ENCODE measurements around the gene MUL1. TPM values are rescaled to one million over a fixed set of nuclear protein-coding genes. Genes with fewer than 3 reads are reported as not detected.

MUL1 gene
- total and polyA plus RNA-seq, 9 of the 15 experiments (the other 6 are each of a cell fraction or from before 2014, with no cell fraction given) = 10.4 to 32.9 (median 19.3) TPM

DNA sequence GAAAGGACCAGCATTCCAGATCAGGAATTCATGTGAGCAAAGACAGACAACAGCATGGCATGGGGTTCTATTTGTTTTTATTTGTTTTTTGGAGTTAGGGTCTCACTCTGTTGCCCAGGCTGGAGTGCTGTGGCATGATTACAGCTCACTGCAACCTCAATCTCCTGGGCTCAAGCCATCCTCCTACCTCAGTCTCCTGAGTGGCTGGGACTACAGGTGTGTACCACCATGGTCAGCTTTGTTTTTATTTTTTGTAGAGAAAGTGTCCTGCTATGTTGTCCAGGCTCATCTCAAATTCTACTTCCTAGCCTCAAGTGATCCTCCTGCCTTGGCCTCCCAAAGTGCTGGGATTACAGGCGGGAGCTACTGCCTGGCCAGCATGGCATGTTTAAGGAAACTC is 12.3 kb downstream of the MUL1 start:
- Histone ChIP-seq H3K9me3 (replicated peaks; ENCODE audit: control insufficient read depth, insufficient read depth, low read depth, low read length) (no peaks in the 10 kb centered on the region), H3K27me3 (ENCODE audit: control insufficient read depth in 2 of 2, insufficient read depth in 2 of 2, low read length in 2 of 2) (peaks cover 10 to 21% of the 10 kb centered on the region in 2 experiments; a peak in 3 of 5 replicates), H3K9me1 (ENCODE audit: control insufficient read depth, insufficient read depth, low read length) (no peaks in the 10 kb centered on the region), H3K9ac (ENCODE audit: insufficient read depth in 1 of 2, low read depth in 2 of 2, low read length in 2 of 2) (no peak overlapping the region), H3K4me1 (replicated peaks in 1 of 2; ENCODE audit: control insufficient read depth in 2 of 2, insufficient read depth in 2 of 2, low read length in 2 of 2) (peaks cover 0 to 3% of the 10 kb centered on the region in 2 experiments; a peak in 2 of 5 replicates), H2AFZ (ENCODE audit: low read depth, low read length) (no peak overlapping the region), H3K4me3 (no peak overlapping the region), H3K4me2 (ENCODE audit: insufficient read depth, low read length) (no peak overlapping the region), H3K79me2 (ENCODE audit: control insufficient read depth, insufficient read depth, low read length) (no peaks in the 10 kb centered on the region), H4K20me1 (replicated peaks; ENCODE audit: control insufficient read depth, insufficient read depth, low read length) (peaks cover 4% of the 10 kb centered on the region; the same call in 1 of the 2 replicates), H3K36me3 (ENCODE audit: control insufficient read depth, insufficient read depth, low read length) (peaks cover 23% of the 10 kb centered on the region; the same call in 2 of the 3 replicates), H3K27ac (ENCODE audit: extremely low read depth, low read depth, low read length) (no peak overlapping the region)
- in situ Hi-C loops (cut with MboI) (loop anchor here (5.0 to 10.0 kb wide), 2 partner anchors 281 to 568 kb away; no protein-coding TSS in a partner anchor), intact Hi-C loops (cut with micrococcal nuclease) (loop anchor here (2.0 kb wide), 2 partner anchors 119 to 283 kb away; no protein-coding TSS in a partner anchor)
- no peak for DNase-seq (ENCODE audit: extremely low read depth in 1 of 4, low spot score in 3 of 4)
- ChIA-PET CTCF (ENCODE audit: low intra/inter-chr PET ratio) (interaction anchor here (3.4 kb wide), 1 partner anchor 119 kb away, joined by 23 read pairs; no protein-coding TSS in a partner anchor), POLR2A (no interaction called here)
- WGBS (ENCODE audit: insufficient coverage, low coverage, missing lambda C conversion rate) = 48% methylated on average over 1 of the region's 1 CpG
- no peak for ATAC-seq
- TF ChIP-seq ZNF121 (CRISPR knock-in tag; conservative IDR thresholded peaks at IDR 0.05) (peak; percentile 52), RAD21 (CRISPR knock-in tag; conservative IDR thresholded peaks at IDR 0.05 in 1 of 2, IDR thresholded peaks at IDR 0.05 in 1 of 2) (no peak)
- FAIRE-seq = no peak
- BruUV-seq (replicated peaks) = no TSS peak

DNA sequence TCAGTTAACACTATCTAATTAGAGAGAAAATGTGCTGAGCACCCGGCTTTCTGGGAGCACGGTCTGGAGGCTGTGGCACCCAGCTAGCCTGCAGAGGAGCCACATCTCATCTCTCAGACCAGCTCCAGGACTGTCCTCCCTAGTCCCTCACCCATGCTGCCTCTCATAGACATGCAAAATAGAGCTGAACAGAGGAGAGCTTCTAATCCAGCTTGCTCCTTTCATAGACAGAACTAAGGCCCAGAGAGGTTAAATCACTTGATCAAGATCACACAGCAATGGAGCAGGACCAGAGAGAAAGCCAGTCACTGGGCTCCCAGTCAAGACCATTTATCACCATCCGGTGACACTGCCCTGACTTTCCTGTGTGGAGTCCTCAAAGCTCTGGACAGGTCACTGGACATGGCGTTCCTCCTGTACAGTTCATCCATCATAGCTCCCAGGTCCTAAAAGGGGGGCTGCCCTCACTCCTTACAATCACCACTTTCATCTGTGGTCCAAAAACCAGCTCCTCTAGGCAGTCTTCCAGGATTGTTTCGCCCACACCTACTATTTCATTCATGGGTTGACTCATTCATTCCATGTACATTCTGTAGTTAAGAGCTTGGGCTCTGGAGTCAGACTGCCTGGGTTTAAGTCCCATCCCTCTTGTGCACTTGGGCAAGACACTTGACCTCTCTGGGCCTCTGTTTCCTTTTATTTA is 13.2 kb downstream of the MUL1 start:
- DNase-seq (ENCODE audit: extremely low read depth in 1 of 4, low spot score in 3 of 4) (no peak), ATAC-seq (no peak), FAIRE-seq (peak; percentile 15)
- peaks cover 0 to 3% of the 10 kb centered on the region in 2 experiments; a peak in 2 of 5 replicates for H3K4me1 ChIP-seq (replicated peaks in 1 of 2; ENCODE audit: control insufficient read depth in 2 of 2, insufficient read depth in 2 of 2, low read length in 2 of 2)
- H3K79me2 ChIP-seq (ENCODE audit: control insufficient read depth, insufficient read depth, low read length) = no peaks in the 10 kb centered on the region
- no peak overlapping the region for H3K4me3 ChIP-seq
- H3K27ac ChIP-seq (ENCODE audit: extremely low read depth, low read depth, low read length) = no peak overlapping the region
- intact Hi-C loops (cut with micrococcal nuclease) = loop anchor here (2.0 to 5.0 kb wide), 6 partner anchors 118 to 577 kb away; no protein-coding TSS in a partner anchor
- peaks cover 4% of the 10 kb centered on the region; the same call in 1 of the 2 replicates for H4K20me1 ChIP-seq (replicated peaks; ENCODE audit: control insufficient read depth, insufficient read depth, low read length)
- in situ Hi-C loops (cut with MboI) = loop anchor here (5.0 to 10.0 kb wide), 4 partner anchors 122 to 567 kb away; no protein-coding TSS in a partner anchor
- H3K27me3 ChIP-seq (ENCODE audit: control insufficient read depth in 2 of 2, insufficient read depth in 2 of 2, low read length in 2 of 2) = peaks cover 10 to 26% of the 10 kb centered on the region in 2 experiments; a peak in 4 of 5 replicates
- no peaks in the 10 kb centered on the region for H3K9me3 ChIP-seq (replicated peaks; ENCODE audit: control insufficient read depth, insufficient read depth, low read depth, low read length)
- TF ChIP-seq SETDB1 (IDR thresholded peaks at IDR 0.05; ENCODE audit: low read length) = no peak
- peak; percentile 61 for TF ChIP-seq RBM25 (IDR thresholded peaks at IDR 0.05; ENCODE audit: low read depth, low read length, severe bottlenecking)
- peak; percentile 38; the same call in 1 of the 2 replicates for TF ChIP-seq BCOR (IDR thresholded peaks at IDR 0.05)
- peak; percentile 12; the same call in 1 of the 2 replicates for TF ChIP-seq ZNF263 (CRISPR knock-in tag; IDR thresholded peaks at IDR 0.05; ENCODE audit: borderline replicate concordance)
- peak; percentile 46 for TF ChIP-seq ZFP36 (IDR thresholded peaks at IDR 0.05; ENCODE audit: low read depth, low read length, partially characterized antibody)
- no peak for TF ChIP-seq HNRNPUL1 (IDR thresholded peaks at IDR 0.05; ENCODE audit: low read length)
- peaks cover 14% of the 10 kb centered on the region; the same call in 2 of the 3 replicates for H3K36me3 ChIP-seq (ENCODE audit: control insufficient read depth, insufficient read depth, low read length)
- no TSS peak for BruUV-seq (replicated peaks)
- ChIA-PET POLR2A (interaction anchor here (1.0 kb wide), 1 partner anchor 18 kb away, joined by 3 read pairs; no protein-coding TSS in a partner anchor), CTCF (ENCODE audit: low intra/inter-chr PET ratio) (interaction anchor here (0.7 to 3.4 kb wide), 7 partner anchors 61 to 577 kb away, joined by 3 to 23 read pairs (median 12); no protein-coding TSS in a partner anchor)
- WGBS (ENCODE audit: insufficient coverage, low coverage, missing lambda C conversion rate) = 7% methylated on average over 5 of the region's 5 CpGs
- H3K9me1 ChIP-seq (ENCODE audit: control insufficient read depth, insufficient read depth, low read length) = no peaks in the 10 kb centered on the region
- H3K4me2 ChIP-seq (ENCODE audit: insufficient read depth, low read length) = no peak overlapping the region
- H2AFZ ChIP-seq (ENCODE audit: low read depth, low read length) = no peak overlapping the region
- no peak overlapping the region for H3K9ac ChIP-seq (ENCODE audit: insufficient read depth in 1 of 2, low read depth in 2 of 2, low read length in 2 of 2)
